GM19238 (cell line): ENCODE results near the gene AGAP6.
"Not testable (repeated sequence)": the region's sequence is repeated elsewhere in the genome, so short reads cannot be mapped to it uniquely, and the experiment has no call there.

Experiments
- DNase-seq: peaks from one replicate; pipeline ENCODE4 v3.0.0; 2011; ENCODE audit warnings: low spot score; ENCODE audit not compliant: insufficient read length

Gene AGAP6

DNA sequence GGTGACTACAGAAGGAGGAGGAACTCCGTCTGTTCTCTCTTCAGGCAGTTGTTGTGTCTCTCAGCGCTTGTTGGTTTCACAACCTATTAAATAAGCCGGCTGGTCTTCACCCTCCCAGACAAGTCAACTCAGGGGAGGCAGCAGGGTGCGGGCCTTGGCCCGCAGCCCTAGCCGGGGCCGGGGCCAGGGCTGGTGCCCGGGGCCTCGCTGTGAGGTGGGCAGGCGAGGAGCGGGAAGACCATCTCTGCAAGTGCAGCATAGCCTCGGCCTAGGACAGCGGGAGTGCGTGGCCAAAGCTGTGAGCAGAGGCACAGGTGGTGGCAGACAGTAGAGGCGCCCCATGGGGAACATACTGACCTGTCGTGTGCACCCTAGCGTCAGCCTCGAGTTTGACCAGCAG is at the start of gene AGAP6:
TSS of gene AGAP6 (plus strand) at position 31 of the 400 bp plus-strand sequence. CDS start at position 341, 310 bp downstream.
- DNase-seq = not testable (repeated sequence)

DNA sequence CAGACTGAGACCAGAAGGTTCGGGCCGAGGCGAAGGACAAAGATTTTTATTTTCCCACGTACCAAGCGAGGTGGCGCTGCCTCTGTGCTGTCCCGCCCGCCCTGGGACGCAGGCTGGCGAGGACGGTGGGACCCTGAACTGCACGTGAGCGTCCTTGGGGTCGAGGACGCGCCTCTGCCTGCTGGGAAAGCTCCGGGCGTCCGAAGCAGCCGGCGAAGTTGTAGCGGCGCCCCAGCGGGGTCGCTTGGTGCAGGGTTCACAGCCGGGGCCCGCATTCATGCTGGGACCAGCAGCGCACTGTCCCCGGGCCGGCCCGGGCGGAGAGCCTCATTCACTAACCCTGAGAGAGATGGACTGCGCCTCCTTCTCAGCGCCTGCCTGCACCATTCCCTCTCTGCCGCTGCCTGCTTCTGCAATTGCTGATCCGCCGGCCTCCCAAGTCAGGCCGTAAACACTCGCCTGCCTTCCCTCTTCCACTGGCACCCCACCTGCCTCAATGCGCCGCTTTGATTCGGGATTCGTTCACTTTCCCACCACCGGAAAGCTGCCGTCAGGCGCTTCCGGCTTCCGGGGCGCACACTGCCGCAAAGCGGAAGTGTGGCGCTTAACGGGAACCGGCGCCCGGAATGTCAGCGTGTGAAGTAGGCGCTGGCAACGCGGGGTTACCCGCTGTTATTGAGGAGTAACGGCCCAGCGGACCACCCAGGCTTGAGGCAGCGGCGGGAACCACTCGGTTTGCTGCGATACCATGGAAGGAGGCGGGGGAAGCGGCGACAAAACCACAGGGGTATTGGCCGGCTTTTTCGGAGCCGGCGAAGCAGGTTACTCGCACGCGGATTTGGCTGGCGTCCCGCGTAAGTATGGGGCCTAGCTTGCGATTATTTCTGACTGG is 46.5 kb upstream of the AGAP6 start, which contains the start of the genes PARG and TIMM23B:
TSS of gene PARG (minus strand) at position 581 of the 892 bp plus-strand sequence. CDS start at position 279, 302 bp downstream.
TSS of gene TIMM23B (plus strand) at position 607 of the 892 bp plus-strand sequence. CDS start at position 749, 142 bp downstream.
- peak; percentile 14 for DNase-seq

DNA sequence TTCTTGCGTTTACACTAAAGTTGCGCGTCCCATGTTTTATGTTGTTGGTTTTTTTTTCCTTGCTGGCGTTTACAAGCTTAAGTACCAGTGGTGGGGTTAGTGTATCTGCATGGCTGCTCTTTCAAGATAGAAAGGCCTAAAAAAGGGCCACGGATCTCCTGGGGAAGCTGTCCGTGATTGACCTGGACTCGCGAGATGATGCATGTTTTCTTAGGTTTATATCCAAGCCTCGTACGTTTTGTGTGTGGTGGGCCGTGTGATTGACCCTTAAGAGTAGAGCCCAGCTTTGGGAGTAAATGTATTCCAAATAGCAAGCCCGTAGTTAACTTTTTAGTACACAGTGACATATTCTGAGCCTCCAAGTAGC is 45.9 kb upstream of the AGAP6 start:
- not testable (repeated sequence) for DNase-seq

DNA sequence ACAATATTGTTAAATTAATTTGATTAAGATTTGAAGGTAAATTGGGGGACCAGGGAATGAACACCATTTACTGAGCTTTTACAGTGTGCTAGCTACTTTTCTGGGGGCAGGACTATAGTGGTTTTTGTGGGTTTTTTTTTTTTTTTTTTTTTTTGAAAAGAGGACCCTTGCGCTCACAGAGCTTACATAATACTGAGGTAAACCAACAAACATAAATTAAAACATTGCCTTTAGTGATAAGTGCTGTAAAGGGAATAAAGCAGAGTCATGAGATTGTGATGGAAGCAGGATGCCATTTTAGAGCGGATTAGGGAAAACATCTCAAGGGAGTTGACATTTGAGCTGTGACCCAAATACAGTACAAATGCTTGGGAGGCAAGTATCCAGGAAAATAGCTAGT is 44.6 kb upstream of the AGAP6 start:
- not testable (repeated sequence) for DNase-seq

DNA sequence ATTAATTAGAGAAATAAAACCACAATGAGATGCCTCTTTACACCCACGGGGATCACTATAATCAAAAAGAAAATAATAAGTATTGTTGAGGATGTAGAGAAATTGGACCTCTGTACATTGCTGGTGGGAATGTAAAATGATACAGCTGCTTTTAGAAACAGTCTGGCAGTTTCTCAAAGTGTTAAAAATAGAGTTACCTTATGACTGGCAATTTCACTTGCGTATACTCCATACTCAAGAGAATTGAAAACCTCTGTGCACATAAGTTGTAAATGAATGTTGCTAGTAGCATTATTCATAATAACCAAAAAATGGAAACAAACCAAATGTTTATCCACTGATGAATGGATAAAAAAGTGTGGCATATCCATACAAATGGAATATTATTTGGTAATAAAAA is 40.1 kb upstream of the AGAP6 start:
- not testable (repeated sequence) for DNase-seq

DNA sequence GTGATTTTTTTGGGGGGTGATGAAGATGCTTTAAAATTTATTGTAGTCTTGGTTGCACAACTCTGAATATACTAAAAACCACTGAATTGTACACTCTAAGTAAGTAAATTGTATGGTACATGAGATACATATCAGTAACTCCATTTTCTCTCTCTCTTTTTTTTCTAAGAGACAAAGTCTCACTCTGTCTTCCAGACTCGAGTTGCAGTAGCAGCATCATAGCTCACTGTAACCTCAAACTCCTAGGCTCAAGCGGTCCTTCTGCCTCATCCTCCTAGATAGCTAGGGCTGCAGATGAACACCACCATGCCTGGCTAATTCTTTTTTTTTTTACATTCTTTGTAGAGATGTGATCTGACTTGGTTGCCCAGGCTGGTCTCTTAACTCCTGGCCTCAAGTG is 39.5 kb upstream of the AGAP6 start:
- DNase-seq = not testable (repeated sequence)

DNA sequence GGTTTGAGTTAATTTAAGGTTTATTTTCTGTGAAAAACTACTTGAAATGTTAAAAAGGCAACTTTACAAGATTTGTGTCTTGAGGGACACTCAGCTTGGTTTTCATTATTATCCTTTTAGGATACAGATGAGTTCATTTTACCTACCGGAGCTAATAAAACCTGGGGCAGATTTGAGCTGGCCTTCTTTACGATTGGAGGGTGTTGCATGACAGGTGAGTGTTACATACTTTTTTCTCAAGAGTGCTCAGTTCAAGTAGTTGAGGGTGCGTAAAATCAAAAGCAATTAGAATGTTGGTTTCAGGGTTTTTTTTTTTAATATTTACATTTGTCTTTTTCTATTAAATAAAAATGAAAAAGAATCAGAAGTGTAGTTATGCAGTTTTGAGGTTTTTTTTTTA is 36.2 kb upstream of the AGAP6 start:
- DNase-seq = not testable (repeated sequence)

DNA sequence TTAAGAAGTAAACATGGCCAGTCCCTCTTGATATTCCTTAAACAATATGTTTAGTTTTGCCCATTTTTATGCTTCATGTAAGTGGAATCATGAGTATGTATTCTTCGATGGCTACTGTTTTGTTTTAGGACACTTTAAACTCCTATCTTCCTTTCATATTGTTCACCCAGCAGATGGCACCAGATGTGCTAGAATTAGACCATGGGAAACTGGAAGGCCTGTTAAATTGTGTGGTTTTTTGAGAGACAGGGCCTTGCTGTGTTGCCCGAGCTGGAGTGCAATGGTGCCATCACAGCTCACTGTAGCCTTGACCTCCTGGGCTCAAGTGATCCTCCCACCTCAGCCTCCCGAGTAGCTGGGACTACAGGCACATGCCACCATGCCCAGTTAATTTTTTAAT is 35.1 kb upstream of the AGAP6 start:
- DNase-seq = not testable (repeated sequence)

DNA sequence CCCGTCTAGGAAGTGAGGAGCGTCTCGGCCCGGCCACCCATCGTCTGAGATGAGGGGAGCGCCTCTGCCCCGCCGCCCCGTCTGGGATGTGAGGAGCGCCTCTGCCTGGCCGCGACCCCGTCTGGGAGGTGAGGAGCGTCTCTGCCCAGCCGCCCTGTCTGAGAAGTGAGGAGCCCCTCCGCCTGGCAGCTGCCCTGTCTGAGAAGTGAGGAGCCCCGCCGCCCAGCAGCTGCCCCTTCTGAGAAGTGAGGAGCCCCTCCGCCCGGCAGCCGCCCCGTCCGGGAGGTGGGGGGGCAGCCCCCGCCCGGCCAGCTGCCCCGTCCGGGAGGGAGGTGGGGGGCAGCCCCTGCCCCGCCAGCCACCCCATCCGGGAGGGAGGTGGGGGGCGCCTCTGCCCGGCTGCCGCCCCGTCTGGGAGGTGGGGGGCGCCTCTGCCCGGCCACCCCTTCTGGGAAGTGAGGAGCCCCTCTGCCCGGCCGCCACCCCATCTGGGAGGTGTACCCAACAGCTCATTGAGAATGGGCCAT is 17.8 kb upstream of the AGAP6 start:
- not testable (repeated sequence) for DNase-seq

DNA sequence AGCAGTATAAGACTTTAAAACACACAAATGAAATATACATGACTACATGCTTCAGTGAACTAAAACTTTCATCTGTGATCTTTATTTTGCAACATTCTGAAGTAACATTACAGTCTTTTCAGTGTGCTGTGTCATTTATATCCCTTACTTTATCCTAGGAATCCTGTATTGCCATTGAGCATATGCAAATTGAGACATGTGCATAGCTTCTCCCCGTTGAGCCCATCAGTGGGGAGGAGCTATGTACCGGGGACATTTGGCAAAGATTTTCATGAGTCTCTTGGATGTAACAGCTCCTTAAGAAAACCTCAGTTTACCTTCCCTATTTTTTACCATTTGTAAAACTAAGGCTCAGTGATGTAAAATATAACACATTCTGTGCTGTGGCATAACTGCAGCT is 16.7 kb upstream of the AGAP6 start:
- not testable (repeated sequence) for DNase-seq

DNA sequence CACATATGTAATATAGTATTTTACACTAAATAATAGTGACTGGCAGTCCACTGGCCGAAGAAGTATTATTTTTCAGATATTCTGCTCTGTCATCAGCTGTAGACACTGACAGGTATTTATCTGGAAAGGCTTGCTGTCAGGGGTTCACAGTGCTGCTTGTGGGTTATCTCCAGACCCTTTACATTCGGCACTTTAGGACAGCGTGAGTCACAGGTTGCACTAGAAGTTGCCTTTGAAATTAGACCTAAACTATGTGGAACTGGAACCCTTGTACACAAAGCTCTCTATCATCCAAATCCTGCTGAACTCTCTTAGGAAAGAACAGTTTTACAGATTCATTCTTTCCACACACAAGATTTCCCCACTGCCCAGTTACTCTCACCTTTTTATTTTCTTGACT is 16.1 kb upstream of the AGAP6 start:
- DNase-seq = not testable (repeated sequence)

DNA sequence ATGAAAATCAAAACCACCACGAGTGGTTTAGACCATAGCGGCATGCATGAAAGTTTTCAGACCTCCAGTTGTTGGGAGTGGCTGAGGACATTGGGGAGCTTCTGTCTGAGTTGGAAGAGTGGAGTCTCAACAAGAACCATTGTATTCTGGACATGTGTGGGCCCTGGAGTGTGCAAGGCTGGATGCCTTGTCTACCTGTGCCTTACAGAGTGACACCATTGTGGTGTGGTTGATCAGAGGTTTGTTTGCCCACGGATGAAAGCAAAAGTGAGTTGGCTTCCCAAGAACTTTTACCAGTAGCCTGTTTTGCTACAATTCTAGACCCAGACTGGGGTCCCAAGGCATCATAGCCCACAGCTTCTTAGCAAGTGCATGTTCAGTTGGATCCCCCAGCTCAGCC is 10.4 kb upstream of the AGAP6 start:
- not testable (repeated sequence) for DNase-seq

DNA sequence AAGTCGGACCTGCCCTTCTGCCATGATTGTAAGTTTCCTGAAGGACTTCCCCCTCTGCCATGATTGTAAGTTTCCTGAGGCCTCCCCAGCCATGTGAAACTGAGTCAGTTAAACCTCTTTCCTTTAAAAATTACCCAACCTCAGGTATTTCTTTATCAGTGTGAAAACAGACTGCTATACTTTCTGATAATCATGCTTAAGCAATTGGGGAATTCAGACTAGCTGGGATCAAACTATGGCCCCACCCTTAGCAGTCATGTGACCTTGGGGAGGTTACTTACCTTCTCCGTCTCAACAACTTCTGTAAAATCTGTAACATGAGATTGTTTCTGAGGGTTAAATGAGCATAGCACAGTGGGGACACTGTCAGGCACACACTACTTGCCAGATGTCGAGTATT is 999 bp upstream of the AGAP6 start:
- DNase-seq = not testable (repeated sequence)

DNA sequence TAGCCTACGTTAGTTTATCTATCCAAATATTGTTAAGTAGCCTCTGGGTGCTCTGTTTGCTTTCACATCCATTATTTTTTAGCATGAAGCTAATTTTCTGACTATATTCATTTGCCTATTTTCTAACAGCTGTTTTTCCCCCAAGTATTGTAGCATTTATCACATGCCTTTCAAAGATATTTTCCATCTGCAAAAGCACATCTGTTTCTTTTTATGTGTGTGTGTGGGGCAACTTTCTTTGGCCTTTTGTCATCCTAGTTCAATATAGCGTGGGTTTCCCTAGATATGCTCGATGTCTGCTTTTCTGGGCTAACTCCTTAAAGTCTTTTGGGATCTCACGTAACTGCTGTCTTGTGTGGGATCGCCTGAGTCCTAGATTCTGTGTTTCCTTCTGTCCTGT is 7.1 kb downstream of the AGAP6 start:
- not testable (repeated sequence) for DNase-seq

DNA sequence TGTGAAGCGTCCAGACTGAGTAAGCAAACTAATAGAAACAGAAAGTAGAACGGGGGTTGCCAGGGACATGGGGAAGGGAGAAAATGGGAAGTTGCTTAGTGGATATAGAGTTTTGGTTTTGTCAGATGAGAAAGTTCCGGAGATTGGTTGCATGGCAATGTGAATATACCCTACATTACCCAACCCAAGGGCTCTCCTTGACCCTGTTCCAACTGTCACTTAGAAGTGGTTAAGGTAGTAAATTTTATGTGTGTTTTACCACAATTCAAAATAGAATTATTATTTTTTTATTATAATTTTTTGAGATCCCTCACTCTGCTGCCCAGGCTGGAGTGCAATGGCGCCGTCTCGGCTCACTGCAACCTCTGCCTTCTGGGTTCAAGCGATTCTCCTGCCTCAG is 25.8 kb downstream of the AGAP6 start:
- DNase-seq = not testable (repeated sequence)

DNA sequence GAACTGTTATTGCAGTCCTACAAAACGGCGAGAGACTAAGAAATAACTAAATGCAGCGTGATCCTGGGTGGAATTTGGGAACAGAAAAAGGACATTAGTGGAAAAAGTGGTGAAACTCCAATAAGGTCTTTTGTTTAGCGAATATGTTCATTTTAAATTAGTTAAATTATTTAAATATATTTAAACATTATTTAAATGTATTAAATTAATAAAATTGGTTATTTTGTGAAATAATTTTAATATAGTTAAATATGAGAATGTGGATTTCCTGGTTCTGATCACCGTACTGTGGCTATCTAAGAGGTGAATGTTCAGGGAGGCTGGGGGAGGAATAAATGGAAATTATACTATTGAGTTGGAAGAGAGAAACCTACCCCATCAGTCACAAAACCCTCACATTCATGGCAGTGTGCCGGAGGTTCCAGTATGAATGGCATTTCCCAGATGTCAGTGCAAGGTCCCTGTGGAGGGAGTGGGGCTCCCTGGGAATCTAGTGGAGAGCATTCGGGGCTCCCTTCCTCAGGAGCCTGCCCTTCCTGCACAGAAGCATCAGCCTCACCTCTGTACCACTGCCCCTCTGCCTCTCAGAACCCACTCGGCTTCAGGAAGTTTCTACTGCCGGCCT is 27.5 kb downstream of the AGAP6 start:
- not testable (repeated sequence) for DNase-seq

DNA sequence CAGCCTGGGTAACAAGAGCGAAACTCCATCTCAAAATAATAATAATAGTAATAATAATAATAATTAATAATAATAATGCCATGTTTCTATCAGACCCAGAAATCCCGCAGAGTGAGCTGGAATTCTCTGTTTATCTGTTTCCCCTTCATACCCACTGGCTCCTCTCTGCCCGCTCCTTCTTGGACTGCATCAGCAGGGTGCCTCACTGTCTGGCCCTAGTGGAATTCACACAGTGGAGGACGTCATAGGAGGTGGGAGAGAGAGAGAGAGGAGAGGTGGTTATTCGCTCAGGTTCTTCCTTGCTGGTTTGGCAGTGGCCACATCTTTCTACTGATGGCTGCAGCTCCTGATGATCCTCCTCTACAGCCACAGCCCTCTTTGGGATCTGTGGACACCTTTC is 28.7 kb downstream of the AGAP6 start:
- not testable (repeated sequence) for DNase-seq

DNA sequence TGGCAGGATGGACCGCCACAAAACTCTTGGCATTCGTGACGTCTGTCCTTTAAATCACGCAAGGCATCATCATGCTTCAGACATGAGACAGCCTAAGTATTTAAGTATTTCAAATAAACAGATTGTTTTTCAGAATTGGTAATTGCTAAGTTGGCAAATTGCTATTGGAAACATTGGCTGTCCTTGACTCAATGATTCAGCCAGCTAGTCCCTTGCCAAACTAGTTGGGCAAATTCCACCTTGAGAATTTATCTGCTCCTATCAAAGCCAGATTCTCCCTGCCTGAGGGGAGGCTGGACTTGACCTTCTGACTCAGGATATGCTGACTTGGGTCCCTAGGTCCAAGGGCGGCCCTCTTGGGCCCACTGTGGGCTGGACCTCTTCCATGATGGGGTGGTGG is 29.4 kb downstream of the AGAP6 start:
- DNase-seq = not testable (repeated sequence)

DNA sequence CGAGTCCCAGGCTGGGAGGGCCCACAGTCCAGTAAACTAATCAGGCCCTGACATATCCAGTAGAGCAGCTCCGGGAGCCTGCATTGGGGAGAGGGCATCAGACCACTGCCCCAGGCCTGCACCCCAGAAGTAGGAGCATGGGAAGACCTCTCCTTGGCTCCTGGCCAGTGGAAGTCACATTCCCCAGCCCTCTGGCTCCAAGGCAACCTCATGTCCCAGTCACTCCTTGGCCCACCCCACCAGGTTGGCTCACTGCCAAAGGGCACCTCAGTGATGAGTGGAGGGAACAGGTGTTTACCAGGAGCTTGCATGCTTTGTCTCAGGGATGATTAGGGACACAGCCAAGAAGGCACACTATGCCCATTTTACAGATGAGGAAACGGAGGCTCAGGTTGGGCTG is 31.1 kb downstream of the AGAP6 start:
- DNase-seq = not testable (repeated sequence)

DNA sequence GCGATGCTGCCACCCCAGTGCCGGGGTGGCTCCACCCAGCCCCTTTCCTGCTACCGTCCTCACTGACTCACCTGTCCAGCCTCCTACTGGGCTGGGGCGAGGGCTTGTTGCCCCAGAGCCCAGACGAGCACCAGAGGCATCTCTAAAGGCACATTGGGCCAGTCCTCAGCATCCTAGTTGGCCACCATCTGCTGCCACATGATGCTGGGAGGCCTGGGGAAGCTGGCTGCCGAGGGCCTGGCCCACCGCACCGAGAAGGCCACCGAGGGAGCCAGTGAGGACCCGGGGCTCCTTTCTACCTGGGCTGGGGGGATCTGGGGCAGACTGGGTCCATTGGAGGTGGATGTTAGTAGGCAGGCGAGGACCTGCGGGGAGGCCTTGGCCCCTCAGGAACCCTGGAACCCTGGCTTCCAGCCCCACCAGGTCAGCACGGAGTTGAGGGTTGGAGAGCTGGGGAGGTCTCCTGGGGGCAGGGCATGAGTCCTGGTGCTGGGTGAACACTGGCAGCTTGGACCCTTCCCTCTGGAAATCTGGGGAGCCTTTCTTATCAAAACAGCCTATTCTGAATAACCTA is 32.3 kb downstream of the AGAP6 start:
- not testable (repeated sequence) for DNase-seq

DNA sequence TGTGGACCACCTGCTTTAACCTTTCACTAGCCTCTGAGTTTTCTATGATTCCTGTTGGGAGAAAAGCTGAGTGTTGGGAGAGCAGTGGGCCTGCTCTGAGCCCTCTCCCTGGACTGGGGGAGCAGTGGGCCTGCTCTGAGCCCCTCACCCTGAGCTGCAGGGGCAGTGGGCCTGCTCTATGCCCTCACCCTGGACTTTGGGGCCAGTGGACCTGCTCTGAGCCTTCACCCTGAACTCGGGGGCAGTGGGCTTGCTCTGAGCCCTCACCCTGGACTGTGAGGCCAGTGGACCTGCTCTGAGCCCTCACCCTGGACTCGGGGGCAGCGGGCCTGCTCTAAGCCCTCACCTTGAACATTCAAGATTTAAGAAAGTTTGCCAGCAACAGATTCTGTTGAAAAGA is 33.4 kb downstream of the AGAP6 start:
- no peak for DNase-seq
